ENCODE results near the gene RABGAP1L.

- TF ChIP-seq CTCF (conservative IDR thresholded peaks at IDR 0.05; ENCODE audit: low read length) (no peak), EZH2phosphoT487 (IDR thresholded peaks at IDR 0.05; ENCODE audit: borderline replicate concordance, low read depth, low read length) (no peak)
Measured at GRCh38 chr1:174799136-174799479, 639.8 kb downstream of the RABGAP1L start.

Measured in OCI-LY7 (cell line).